Effector memory CD8-positive, alpha-beta T cell (primary cell): Measurements from ENCODE around the gene PPT2.
A peak's percentile ranks its signal among the peaks of the same experiment; 100 is the strongest.

Source experiments
- ATAC-seq: fragments of 150-1000 bp; cut with Tn5 transposase; replicated peaks from 2 replicates; pipeline ENCODE4 v1.10.0; 2021; ENCODE audit warnings: mild to moderate bottlenecking, moderate library complexity
- DNase-seq, 3 experiments: peaks; one replicate each; pipeline ENCODE4 v3.0.0; 2021
- H3K27ac Mint-ChIP-seq, 2 donors: one replicate each; pipeline ENCODE4 v1.8.0; 2022; ENCODE audit warnings: mild to moderate bottlenecking in 2 of 2, mixed read lengths in 2 of 2, moderate library complexity in 2 of 2
- H3K27me3 Mint-ChIP-seq, 2 donors: one replicate each; pipeline ENCODE4 v1.8.0; 2022; ENCODE audit warnings: mixed read lengths in 2 of 2
- H3K36me3 Mint-ChIP-seq: one replicate; pipeline ENCODE4 v1.8.0; 2022; ENCODE audit warnings: mild to moderate bottlenecking, moderate library complexity, mixed read lengths; ENCODE audit not compliant: insufficient read depth
- H3K4me1 Mint-ChIP-seq, 2 donors: one replicate each; pipeline ENCODE4 v1.8.0; 2022; ENCODE audit warnings: low read depth in 2 of 2, mixed read lengths in 2 of 2
- H3K4me3 Mint-ChIP-seq, 2 donors: one replicate each; pipeline ENCODE4 v1.8.0; 2022; ENCODE audit warnings: mild to moderate bottlenecking in 2 of 2, mixed read lengths in 2 of 2, moderate library complexity in 2 of 2
- H3K9me3 Mint-ChIP-seq, 2 donors: one replicate each; pipeline ENCODE4 v1.8.0; 2022; ENCODE audit warnings: mixed read lengths in 2 of 2

Gene PPT2

DNA sequence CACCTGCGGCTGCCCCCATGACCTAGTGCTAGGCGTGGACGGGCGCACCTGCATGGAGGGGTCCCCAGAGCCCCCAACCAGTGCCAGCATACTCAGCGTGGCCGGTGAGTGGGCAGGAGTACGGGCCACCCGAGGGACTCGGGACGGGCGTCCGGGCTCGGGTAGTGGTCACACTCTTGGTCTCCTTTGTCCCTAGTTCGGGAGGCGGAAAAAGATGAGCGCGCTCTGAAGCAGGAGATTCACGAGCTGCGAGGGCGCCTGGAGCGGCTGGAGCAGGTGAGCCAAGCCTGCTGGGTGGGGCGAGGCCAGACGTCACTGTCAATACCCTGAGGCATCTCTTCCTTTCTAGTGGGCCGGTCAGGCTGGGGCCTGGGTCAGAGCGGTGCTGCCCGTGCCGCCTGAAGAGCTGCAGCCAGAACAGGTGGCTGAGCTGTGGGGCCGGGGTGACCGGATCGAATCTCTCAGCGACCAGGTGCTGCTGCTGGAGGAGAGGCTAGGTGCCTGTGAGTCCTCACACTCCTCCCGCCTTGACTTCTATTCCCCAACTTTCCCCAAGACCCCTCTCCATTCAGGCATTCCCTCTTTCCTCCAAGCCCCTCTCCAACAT lies 13.3 kb downstream of the PPT2 start:
- Mint-ChIP-seq H3K36me3 (peaks cover 10% of the 10 kb centered on the region), H3K27me3 (no peaks in the 10 kb centered on the region), H3K4me3 (no peak overlapping the region), H3K9me3 (no peaks in the 10 kb centered on the region), H3K4me1 (peaks cover 9 to 11% of the 10 kb centered on the region in 2 donors), H3K27ac (peak overlapping the region in 1 of 2 donors; percentile 24)
- DNase-seq (no peak), ATAC-seq (no peak)

DNA sequence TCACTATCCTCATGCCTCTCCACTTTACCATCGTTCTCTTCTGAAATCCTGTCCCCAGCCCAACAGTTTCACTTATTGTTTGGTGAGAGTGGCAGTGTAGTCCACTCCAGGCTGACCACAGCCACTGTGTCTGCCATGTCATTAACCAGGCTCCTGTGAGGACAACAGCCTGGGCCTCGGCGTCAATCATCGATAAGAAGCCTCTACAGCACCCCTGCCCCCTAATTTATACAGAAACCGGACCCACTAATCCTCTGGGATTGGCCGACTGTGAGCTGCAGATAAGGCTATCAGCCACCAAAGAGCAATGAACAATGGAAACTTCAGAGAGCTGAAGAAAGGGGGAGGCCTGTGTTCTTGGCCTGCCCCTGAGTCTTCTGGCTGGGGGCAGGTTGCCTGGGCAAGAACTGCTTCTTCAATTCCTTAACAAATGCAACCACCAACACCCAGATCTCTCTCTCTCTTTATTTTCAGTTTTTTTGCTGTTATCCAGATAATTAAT lies 13.9 kb downstream of the PPT2 start:
- ATAC-seq (no peak), DNase-seq (no peak)
- peaks cover 9 to 11% of the 10 kb centered on the region in 2 donors for H3K4me1 Mint-ChIP-seq
- peaks cover 10% of the 10 kb centered on the region for H3K36me3 Mint-ChIP-seq
- no peaks in the 10 kb centered on the region for H3K27me3 Mint-ChIP-seq
- no peaks in the 10 kb centered on the region for H3K9me3 Mint-ChIP-seq
- peak overlapping the region; percentile 24 to 49 for H3K27ac Mint-ChIP-seq
- no peak overlapping the region for H3K4me3 Mint-ChIP-seq

DNA sequence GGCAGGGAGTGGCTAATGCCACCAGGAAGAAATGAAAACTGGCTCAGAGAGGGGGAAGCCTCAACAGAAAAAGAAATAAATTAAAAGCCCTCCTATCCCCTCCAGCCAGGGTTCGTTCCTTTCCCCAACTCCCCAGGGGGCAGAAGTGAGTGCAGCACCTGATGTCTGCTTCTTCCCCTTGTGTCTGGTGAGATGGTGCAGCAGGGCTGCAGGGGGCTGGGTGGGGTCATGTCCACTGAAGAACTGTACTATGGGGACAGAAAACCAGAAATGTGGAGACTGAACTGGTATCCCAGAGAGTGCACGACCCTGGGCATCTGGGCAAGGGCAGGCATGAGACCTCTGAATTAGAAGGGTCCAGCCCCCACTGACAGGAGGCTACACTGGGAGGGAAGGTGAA lies 14.4 kb downstream of the PPT2 start:
- Mint-ChIP-seq H3K4me3 (no peak overlapping the region), H3K27ac (peak overlapping the region in 1 of 2 donors; percentile 49), H3K9me3 (no peaks in the 10 kb centered on the region), H3K36me3 (peaks cover 10% of the 10 kb centered on the region), H3K27me3 (no peaks in the 10 kb centered on the region), H3K4me1 (peaks cover 11 to 12% of the 10 kb centered on the region in 2 donors)
- ATAC-seq (no peak), DNase-seq (no peak)

GRCh38 chr6:32168807-32169591 lies 15.1 kb downstream of the PPT2 start:
- Mint-ChIP-seq H3K27ac (peak overlapping the region in 1 of 2 donors; percentile 62), H3K9me3 (no peaks in the 10 kb centered on the region), H3K27me3 (no peaks in the 10 kb centered on the region), H3K4me3 (no peak overlapping the region), H3K36me3 (peaks cover 10% of the 10 kb centered on the region), H3K4me1 (peaks cover 18 to 19% of the 10 kb centered on the region in 2 donors)
- ATAC-seq (no peak), DNase-seq (no peak)

GRCh38 chr6:32170294-32170693 lies 16.4 kb downstream of the PPT2 start:
- no peak for ATAC-seq
- Mint-ChIP-seq H3K4me1 (peaks cover 17 to 23% of the 10 kb centered on the region in 2 donors), H3K4me3 (no peak overlapping the region), H3K9me3 (no peaks in the 10 kb centered on the region), H3K36me3 (peaks cover 7% of the 10 kb centered on the region), H3K27ac (peak overlapping the region in 1 of 2 donors; percentile 36), H3K27me3 (no peaks in the 10 kb centered on the region)
- DNase-seq, result no peak

DNA sequence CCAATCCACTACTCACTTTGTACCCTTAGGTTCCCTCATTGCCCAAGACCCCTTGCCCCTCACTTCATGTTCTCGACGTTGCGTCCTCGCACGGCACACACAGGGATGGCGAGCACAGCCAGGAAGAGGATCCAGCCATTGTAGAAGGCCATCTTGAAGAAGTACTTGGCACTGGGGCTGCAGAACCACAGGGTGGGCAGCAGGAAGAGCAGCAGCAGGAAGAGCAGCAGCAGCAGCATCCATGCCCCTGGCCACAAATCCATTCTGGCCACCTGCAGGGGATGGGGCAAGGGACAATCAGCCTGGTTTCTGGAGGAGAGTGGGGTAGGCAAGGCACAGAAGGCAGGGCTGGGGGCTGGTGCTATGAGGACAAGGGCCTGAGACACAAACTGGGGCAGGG lies 17.3 kb downstream of the PPT2 start:
- Mint-ChIP-seq H3K27me3 (no peaks in the 10 kb centered on the region), H3K27ac (no peak overlapping the region), H3K4me1 (peaks cover 20 to 28% of the 10 kb centered on the region in 2 donors), H3K9me3 (no peaks in the 10 kb centered on the region), H3K4me3 (no peak overlapping the region), H3K36me3 (peaks cover 7% of the 10 kb centered on the region)
- DNase-seq (no peak), ATAC-seq (no peak)

- Mint-ChIP-seq H3K9me3 (no peaks in the 10 kb centered on the region), H3K36me3 (peaks cover 12% of the 10 kb centered on the region), H3K27me3 (no peaks in the 10 kb centered on the region), H3K27ac (no peak overlapping the region), H3K4me1 (peaks cover 33 to 41% of the 10 kb centered on the region in 2 donors), H3K4me3 (no peak overlapping the region)
- ATAC-seq (no peak), DNase-seq (no peak)
Measured at GRCh38 chr6:32173051-32173727, 19.2 kb downstream of the PPT2 start.

DNA sequence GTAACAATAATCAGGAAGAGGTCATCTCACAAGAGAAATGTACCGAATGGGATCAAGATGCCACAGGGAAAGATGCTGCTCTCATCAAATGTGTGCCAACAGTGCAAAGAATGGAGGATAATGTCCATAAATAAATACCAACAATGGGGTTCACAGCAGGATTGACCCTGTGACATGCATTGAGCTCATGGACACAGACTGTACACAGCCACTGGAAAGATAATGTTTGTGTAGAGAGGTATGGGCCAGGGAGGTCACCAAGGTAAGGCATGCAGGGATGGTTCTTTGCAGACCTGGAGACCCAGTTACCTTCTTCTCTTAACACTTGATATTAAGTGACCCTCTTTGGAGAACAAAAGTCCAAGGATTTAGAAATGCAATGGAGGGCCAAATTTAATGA lies 20.5 kb downstream of the PPT2 start:
- DNase-seq (no peak), ATAC-seq (no peak)
- peaks cover 45 to 51% of the 10 kb centered on the region in 2 donors for H3K4me1 Mint-ChIP-seq
- H3K27me3 Mint-ChIP-seq, result no peaks in the 10 kb centered on the region
- H3K9me3 Mint-ChIP-seq, result no peaks in the 10 kb centered on the region
- H3K27ac Mint-ChIP-seq, result no peak overlapping the region
- peak overlapping the region; percentile 3 to 69 for H3K4me3 Mint-ChIP-seq
- peaks cover 9% of the 10 kb centered on the region for H3K36me3 Mint-ChIP-seq

GRCh38 chr6:32175322-32175710 lies 21.4 kb downstream of the PPT2 start:
- ATAC-seq (no peak), DNase-seq (no peak)
- peak overlapping the region; percentile 87 to 91 for H3K4me3 Mint-ChIP-seq
- H3K4me1 Mint-ChIP-seq, result peaks cover 52 to 54% of the 10 kb centered on the region in 2 donors
- H3K36me3 Mint-ChIP-seq, result peaks cover 15% of the 10 kb centered on the region
- H3K27ac Mint-ChIP-seq, result peak overlapping the region; percentile 88 to 98
- no peaks in the 10 kb centered on the region for H3K9me3 Mint-ChIP-seq
- no peaks in the 10 kb centered on the region for H3K27me3 Mint-ChIP-seq

- H3K27me3 Mint-ChIP-seq, result no peaks in the 10 kb centered on the region
- H3K27ac Mint-ChIP-seq, result peak within 1 kb of the TSS; percentile 88 to 98
- peaks cover 55 to 60% of the 10 kb centered on the region in 2 donors for H3K4me1 Mint-ChIP-seq
- ATAC-seq (peak; percentile 50), DNase-seq (peak; percentile 96 to 97 (median 96))
- peak within 1 kb of the TSS; percentile 87 to 91 for H3K4me3 Mint-ChIP-seq
- H3K36me3 Mint-ChIP-seq, result peaks cover 16% of the 10 kb centered on the region
- H3K9me3 Mint-ChIP-seq, result no peaks in the 10 kb centered on the region
Measured at GRCh38 chr6:32175711-32176475, 22.0 kb downstream of the PPT2 start, which contains the start of gene AGPAT1. Gene AGPAT1, minus strand, starts transcription at chr6:32176084. Its CDS starts 4,588 bp downstream, at chr6:32171496.

GRCh38 chr6:32176476-32177182 lies 22.7 kb downstream of the PPT2 start:
- Mint-ChIP-seq H3K27me3 (no peaks in the 10 kb centered on the region), H3K9me3 (no peaks in the 10 kb centered on the region), H3K4me3 (peak overlapping the region; percentile 87 to 91), H3K27ac (peak overlapping the region; percentile 97 to 98), H3K4me1 (peaks cover 52 to 58% of the 10 kb centered on the region in 2 donors), H3K36me3 (peaks cover 23% of the 10 kb centered on the region)
- DNase-seq (no peak), ATAC-seq (no peak)

- Mint-ChIP-seq H3K9me3 (no peaks in the 10 kb centered on the region), H3K4me1 (peaks cover 52 to 58% of the 10 kb centered on the region in 2 donors), H3K4me3 (peak overlapping the region; percentile 87 to 91), H3K27me3 (no peaks in the 10 kb centered on the region), H3K36me3 (peaks cover 28% of the 10 kb centered on the region), H3K27ac (peak overlapping the region; percentile 97 to 98)
- DNase-seq, result no peak
- ATAC-seq, result peak; percentile 1
Measured at GRCh38 chr6:32177183-32177787, 23.3 kb downstream of the PPT2 start.
